T-helper 2 cell treated with Interferon-gamma antibody and Interleukin-4, amounts not matched to agents 5 μg/mL and 100 μg/mL, for 36 hours (primary cell): Measurements from ENCODE around the gene SMC4.
"Not testable (repeated sequence)": the region's sequence is repeated elsewhere in the genome, so short reads cannot be mapped to it uniquely, and the experiment has no call there.

Source experiments
- DNase-seq: peaks from one replicate; pipeline ENCODE4 v3.0.0; 2021; ENCODE audit warnings: low spot score
- H3K27ac Mint-ChIP-seq: one replicate; pipeline ENCODE4 v1.8.0; 2021; ENCODE audit warnings: mild to moderate bottlenecking, mixed read lengths
- H3K27me3 Mint-ChIP-seq: one replicate; pipeline ENCODE4 v1.8.0; 2021; ENCODE audit warnings: low read depth, mixed read lengths
- H3K36me3 Mint-ChIP-seq: one replicate; pipeline ENCODE4 v1.8.0; 2021; ENCODE audit warnings: low read depth, mixed read lengths
- H3K4me1 Mint-ChIP-seq: one replicate; pipeline ENCODE4 v1.8.0; 2021; ENCODE audit warnings: low read depth, mixed read lengths
- H3K4me3 Mint-ChIP-seq: one replicate; pipeline ENCODE4 v1.8.0; 2022; ENCODE audit warnings: mild to moderate bottlenecking, moderate library complexity, mixed read lengths
- H3K9me3 Mint-ChIP-seq: one replicate; pipeline ENCODE4 v1.8.0; 2021; ENCODE audit warnings: mixed read lengths

The SMC4 gene

DNA sequence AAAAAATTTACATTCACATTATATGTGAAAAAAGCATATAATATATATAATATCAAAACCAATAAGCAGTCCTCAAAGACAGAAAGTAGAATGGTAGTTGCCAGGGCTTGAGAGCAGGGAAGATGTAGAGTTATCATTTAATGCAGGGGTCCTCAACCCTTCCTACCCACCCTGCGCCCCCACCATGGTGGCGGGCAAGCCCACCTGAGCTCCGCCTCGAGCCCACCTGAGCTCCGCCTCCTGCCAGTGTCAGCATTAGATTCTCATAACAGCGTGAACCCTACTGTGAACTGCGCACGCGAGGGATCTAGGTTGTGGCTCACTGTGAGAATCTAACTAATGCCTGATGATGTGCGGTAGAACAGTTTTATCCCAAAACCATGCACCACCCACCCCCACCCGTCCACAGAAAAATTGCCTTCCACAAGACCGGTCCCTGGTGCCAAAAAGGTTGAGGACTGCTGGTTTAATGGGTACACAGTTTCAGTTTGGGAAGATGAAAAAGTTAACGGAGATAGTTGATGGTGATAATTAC, 47.1 kb downstream of the SMC4 start:
- Mint-ChIP-seq H3K4me1 (peaks cover 54% of the 10 kb centered on the region), H3K9me3 (peaks cover 6% of the 10 kb centered on the region), H3K4me3 (peak overlapping the region; percentile 73), H3K27ac (peak overlapping the region; percentile 49), H3K36me3 (peaks cover 67% of the 10 kb centered on the region), H3K27me3 (no peaks in the 10 kb centered on the region)
- no peak for DNase-seq

- Mint-ChIP-seq H3K9me3 (peaks cover 6% of the 10 kb centered on the region), H3K27ac (peak overlapping the region; percentile 62), H3K27me3 (no peaks in the 10 kb centered on the region), H3K4me3 (peak overlapping the region; percentile 98), H3K4me1 (peaks cover 50% of the 10 kb centered on the region), H3K36me3 (peaks cover 59% of the 10 kb centered on the region)
- no peak for DNase-seq
Measured at GRCh38 chr3:160447544-160447943, 48.1 kb downstream of the SMC4 start.

GRCh38 chr3:160448845-160449635, 49.6 kb downstream of the SMC4 start:
- no peak for DNase-seq
- H3K4me3 Mint-ChIP-seq: peak overlapping the region; percentile 98
- peaks cover 3% of the 10 kb centered on the region for H3K27me3 Mint-ChIP-seq
- peaks cover 47% of the 10 kb centered on the region for H3K36me3 Mint-ChIP-seq
- peaks cover 6% of the 10 kb centered on the region for H3K9me3 Mint-ChIP-seq
- peaks cover 42% of the 10 kb centered on the region for H3K4me1 Mint-ChIP-seq
- peak overlapping the region; percentile 99 for H3K27ac Mint-ChIP-seq

DNA sequence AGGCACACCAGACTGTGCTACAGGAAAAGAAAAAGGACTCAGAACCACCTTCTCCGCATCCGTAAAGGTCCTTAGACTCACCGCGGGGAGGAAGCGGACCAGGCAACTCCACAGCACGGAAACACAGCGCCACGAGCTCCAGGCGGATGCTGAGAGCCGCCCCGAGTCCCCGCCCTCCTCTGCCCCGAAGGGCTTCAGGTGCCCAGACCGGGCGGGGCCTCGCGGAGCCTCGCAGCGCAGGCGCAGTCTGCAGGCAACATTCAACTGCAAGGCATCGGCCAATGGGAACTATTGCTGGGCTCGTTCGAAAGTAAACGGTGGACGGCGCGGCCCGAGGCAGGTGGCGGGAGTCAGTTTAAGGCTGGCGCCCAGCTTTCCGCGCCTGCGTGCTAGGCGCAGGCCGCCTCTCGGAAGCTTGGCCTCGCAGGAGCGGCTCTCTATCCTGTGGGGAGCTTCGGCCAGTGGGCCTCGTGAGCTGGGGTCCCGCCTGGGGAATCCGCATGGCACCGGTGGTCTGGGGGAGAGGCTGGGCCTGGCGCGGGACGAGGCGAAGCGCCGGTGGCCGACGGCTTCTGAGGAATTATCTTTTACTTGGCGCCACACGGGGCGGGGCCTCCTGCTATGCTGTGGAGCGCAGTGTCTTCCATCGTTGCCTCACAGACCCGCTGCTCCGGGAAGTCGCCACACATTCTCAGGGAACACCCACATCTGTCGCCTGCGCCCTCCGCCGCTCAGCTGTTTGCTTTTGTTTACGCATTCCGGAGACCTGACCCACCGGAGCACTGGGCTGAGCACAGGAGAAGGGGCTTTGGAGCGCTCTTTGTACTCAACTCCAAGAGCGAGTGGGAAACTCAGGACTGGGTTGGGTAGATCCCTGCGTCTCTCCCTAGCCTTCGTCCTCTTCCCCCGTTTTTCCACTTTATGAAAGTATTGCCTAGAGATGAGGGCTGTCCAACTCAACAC, 50.5 kb downstream of the SMC4 start, which contains the start of gene TRIM59:
Gene TRIM59 (minus strand): TSS at position 151 of the 963 bp plus-strand sequence. CDS start 10,603 bp downstream, outside the sequence.
- peaks cover 3% of the 10 kb centered on the region for H3K27me3 Mint-ChIP-seq
- peaks cover 41% of the 10 kb centered on the region for H3K36me3 Mint-ChIP-seq
- DNase-seq: peak; percentile 98
- H3K9me3 Mint-ChIP-seq: peaks cover 6% of the 10 kb centered on the region
- peaks cover 35% of the 10 kb centered on the region for H3K4me1 Mint-ChIP-seq
- H3K4me3 Mint-ChIP-seq: peak within 1 kb of the TSS; percentile 98
- H3K27ac Mint-ChIP-seq: peak within 1 kb of the TSS; percentile 99

DNA sequence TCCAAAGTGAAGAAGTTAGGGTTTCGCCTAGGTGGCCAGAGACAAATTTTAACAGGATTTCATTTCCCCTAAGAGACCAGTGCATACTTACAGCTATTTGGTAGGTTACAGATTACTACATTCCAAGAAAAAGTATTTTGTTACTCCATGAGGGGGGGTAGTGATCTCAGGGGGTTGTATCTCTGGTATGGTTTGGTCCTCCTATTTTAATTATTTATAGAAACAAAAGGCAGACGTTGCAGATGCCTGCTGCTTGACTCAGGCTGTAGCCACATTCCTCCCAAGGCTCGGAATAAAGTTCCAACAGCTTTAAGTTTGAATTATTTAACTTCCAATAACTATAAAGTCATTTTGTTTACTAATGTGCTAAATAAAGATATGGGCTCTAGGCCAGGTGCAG, 51.4 kb downstream of the SMC4 start:
- Mint-ChIP-seq H3K4me3 (peak overlapping the region; percentile 98), H3K9me3 (peaks cover 6% of the 10 kb centered on the region), H3K36me3 (peaks cover 33% of the 10 kb centered on the region), H3K4me1 (peaks cover 30% of the 10 kb centered on the region), H3K27me3 (peaks cover 3% of the 10 kb centered on the region), H3K27ac (peak overlapping the region; percentile 99)
- no peak for DNase-seq

DNA sequence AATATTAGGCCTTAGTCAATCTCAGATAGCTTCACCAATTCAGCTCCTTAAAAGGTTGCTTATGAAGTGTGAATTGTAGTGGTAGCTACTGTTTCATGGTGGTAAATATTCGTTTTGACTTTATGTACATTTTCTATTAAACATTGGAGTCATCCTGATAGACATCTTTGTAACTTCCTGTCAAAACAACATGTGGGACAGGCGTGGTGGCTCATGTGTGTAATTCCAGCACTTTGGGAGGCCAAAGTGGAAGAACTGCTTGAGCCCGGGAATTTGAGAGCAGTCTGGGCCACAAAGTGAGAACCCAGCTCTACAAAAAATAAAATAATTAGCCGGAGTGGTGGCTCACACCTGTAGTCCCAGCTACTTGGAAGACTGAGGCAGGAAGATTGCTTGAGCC, 52.2 kb downstream of the SMC4 start:
- Mint-ChIP-seq H3K4me1 (peaks cover 25% of the 10 kb centered on the region), H3K36me3 (peaks cover 27% of the 10 kb centered on the region), H3K27me3 (peaks cover 3% of the 10 kb centered on the region), H3K9me3 (peaks cover 6% of the 10 kb centered on the region), H3K4me3 (no peak overlapping the region), H3K27ac (no peak overlapping the region)
- no peak for DNase-seq

- H3K4me1 Mint-ChIP-seq: peaks cover 19% of the 10 kb centered on the region
- DNase-seq, H3K4me3 Mint-ChIP-seq, H3K27ac Mint-ChIP-seq, H3K9me3 Mint-ChIP-seq, H3K27me3 Mint-ChIP-seq: not testable (repeated sequence)
- H3K36me3 Mint-ChIP-seq: peaks cover 22% of the 10 kb centered on the region
Measured at GRCh38 chr3:160452251-160452650, 52.8 kb downstream of the SMC4 start.

DNA sequence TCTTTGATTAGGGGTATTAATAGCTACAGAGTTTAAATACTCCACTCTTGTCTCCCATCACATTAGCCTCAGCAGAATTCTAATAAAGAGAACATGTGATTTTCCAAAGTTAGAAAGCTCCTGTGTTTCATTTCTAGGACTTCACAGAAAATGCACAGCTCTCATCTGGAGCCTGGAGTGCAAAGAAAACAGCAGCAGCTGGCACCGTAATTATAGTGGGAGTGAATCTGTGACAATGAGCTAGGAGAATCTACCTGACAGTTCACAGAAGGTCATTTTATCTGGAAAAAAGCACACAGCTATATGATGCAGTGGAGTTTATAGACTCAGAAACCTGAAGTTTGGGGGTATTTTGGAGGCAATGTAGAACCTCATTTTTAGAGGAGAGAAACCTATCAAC, 55.5 kb downstream of the SMC4 start:
- Mint-ChIP-seq H3K9me3 (peaks cover 6% of the 10 kb centered on the region), H3K27ac (no peak overlapping the region), H3K4me1 (peaks cover 14% of the 10 kb centered on the region), H3K4me3 (no peak overlapping the region), H3K27me3 (peaks cover 14% of the 10 kb centered on the region), H3K36me3 (peaks cover 4% of the 10 kb centered on the region)
- DNase-seq: no peak

- no peak overlapping the region for H3K4me3 Mint-ChIP-seq
- no peak for DNase-seq
- H3K27me3 Mint-ChIP-seq: peaks cover 14% of the 10 kb centered on the region
- no peak overlapping the region for H3K27ac Mint-ChIP-seq
- peaks cover 6% of the 10 kb centered on the region for H3K4me1 Mint-ChIP-seq
- no peaks in the 10 kb centered on the region for H3K9me3 Mint-ChIP-seq
- no peaks in the 10 kb centered on the region for H3K36me3 Mint-ChIP-seq
Measured at GRCh38 chr3:160455846-160456245, 56.4 kb downstream of the SMC4 start.

DNA sequence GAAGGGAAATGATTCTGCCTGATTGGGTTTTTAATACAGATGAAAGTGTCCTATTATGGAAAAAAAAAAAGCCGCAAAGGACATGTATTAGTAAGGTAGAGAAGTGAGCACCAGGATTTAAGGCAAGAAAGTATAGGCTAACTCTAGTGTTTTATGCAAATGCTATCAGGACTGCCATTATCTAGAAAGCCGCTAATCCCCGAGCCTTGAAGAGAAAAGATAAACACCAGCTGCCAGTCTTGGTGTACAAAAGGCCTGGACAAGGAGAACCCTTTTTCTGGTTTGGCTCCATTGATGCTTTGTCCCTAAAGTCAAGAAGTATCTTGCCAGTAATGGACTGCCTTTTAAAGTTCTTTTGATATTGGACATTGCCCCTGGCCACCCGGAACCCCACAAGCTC, 58.7 kb downstream of the SMC4 start:
- H3K36me3 Mint-ChIP-seq: no peaks in the 10 kb centered on the region
- no peak for DNase-seq
- no peaks in the 10 kb centered on the region for H3K4me1 Mint-ChIP-seq
- H3K4me3 Mint-ChIP-seq: no peak overlapping the region
- H3K27ac Mint-ChIP-seq: no peak overlapping the region
- no peaks in the 10 kb centered on the region for H3K9me3 Mint-ChIP-seq
- H3K27me3 Mint-ChIP-seq: peaks cover 34% of the 10 kb centered on the region

DNA sequence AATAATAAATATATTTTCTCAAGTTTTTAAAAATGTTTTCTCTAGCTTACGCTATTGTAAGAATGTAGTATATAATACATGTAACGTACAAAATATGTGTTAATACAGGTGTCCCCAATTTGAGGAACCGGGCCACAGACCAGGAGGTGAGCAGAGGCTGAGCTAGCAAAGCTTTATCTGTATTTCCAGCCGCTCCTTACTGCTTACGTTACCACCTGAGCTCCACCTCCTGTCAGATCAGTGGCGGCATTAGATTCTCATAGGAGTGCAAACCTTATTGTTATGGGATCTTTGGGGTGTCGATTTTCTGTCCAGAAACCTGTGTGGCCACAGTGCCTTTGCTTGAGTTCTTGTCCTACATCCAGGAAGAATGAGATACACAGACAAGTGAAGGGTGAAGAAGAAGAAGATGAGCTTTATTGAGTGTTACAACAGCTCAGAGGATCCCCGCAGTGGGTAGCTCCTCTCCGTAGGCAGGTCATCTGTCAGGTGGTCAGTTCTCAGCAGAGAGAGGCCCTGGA, 60.1 kb downstream of the SMC4 start:
- Mint-ChIP-seq H3K9me3 (no peaks in the 10 kb centered on the region), H3K4me1 (no peaks in the 10 kb centered on the region), H3K4me3 (no peak overlapping the region), H3K27me3 (peaks cover 36% of the 10 kb centered on the region), H3K36me3 (no peaks in the 10 kb centered on the region), H3K27ac (no peak overlapping the region)
- no peak for DNase-seq

- H3K9me3 Mint-ChIP-seq: no peaks in the 10 kb centered on the region
- no peaks in the 10 kb centered on the region for H3K36me3 Mint-ChIP-seq
- peaks cover 39% of the 10 kb centered on the region for H3K27me3 Mint-ChIP-seq
- no peaks in the 10 kb centered on the region for H3K4me1 Mint-ChIP-seq
- H3K4me3 Mint-ChIP-seq: no peak overlapping the region
- H3K27ac Mint-ChIP-seq: no peak overlapping the region
- no peak for DNase-seq
Measured at GRCh38 chr3:160460033-160460432, 60.6 kb downstream of the SMC4 start.

DNA sequence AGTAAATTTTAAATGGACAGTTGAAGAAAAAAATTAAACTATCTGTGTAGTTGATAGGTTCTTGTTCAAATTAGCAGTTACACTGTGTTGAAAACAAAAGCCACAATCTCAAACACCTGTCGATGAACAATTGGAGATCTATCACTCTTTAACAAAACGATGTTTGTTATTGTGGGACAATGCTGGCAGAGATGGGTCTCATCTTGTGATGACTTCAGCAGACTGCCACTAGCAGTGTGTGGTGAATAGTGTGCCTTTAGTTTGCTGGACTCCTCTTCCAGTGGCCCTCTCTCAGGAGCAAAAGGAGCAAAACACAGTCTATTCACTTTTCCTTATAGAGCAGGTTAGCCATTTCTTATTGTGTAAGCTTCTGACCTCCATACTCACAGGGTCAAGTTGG, 64.9 kb downstream of the SMC4 start:
- no peak for DNase-seq
- peaks cover 42% of the 10 kb centered on the region for H3K27me3 Mint-ChIP-seq
- H3K4me3 Mint-ChIP-seq: no peak overlapping the region
- no peaks in the 10 kb centered on the region for H3K4me1 Mint-ChIP-seq
- peaks cover under 1% of the 10 kb centered on the region for H3K9me3 Mint-ChIP-seq
- no peak overlapping the region for H3K27ac Mint-ChIP-seq
- no peaks in the 10 kb centered on the region for H3K36me3 Mint-ChIP-seq
